KMS-11 (cell line): ENCODE data around the gene PMM2.
"Not testable (repeated sequence)": the region's sequence is repeated elsewhere in the genome, so short reads cannot be mapped to it uniquely, and the experiment has no call there.

Experiments
- H2AFZ ChIP-seq: fragments of 200-600 bp; sonication (generic); 2 replicates; pipeline ENCODE4 v1.6.1; 2016; ENCODE audit warnings: antibody characterized with exemption, mixed run types, low read depth
- H3K27ac ChIP-seq: fragments of 200-600 bp; sonication (generic); 2 replicates; pipeline ENCODE4 v1.6.1; 2016; ENCODE audit warnings: mild to moderate bottlenecking, mixed run types
- H3K27me3 ChIP-seq: fragments of 200-600 bp; sonication (generic); 2 replicates; pipeline ENCODE4 v1.6.1; 2017; ENCODE audit warnings: mild to moderate bottlenecking, low read depth, mixed run types, moderate library complexity; ENCODE audit not compliant: insufficient read depth
- H3K36me3 ChIP-seq: fragments of 200-600 bp; sonication (generic); 2 replicates; pipeline ENCODE4 v1.6.1; 2017; ENCODE audit warnings: mild to moderate bottlenecking, mixed run types; ENCODE audit not compliant: insufficient read depth
- H3K4me1 ChIP-seq: fragments of 200-600 bp; sonication (generic); 2 replicates; pipeline ENCODE4 v1.6.1; 2016; ENCODE audit warnings: mild to moderate bottlenecking, low read depth, mixed run types; ENCODE audit not compliant: poor library complexity, severe bottlenecking
- H3K4me2 ChIP-seq: fragments of 200-600 bp; sonication (generic); 2 replicates; pipeline ENCODE4 v1.7.0; 2016; ENCODE audit warnings: mild to moderate bottlenecking, mixed run types
- H3K4me3 ChIP-seq: fragments of 200-600 bp; sonication (generic); IDR thresholded peaks from 2 replicates; pipeline ENCODE4 v1.6.1; 2017; ENCODE audit warnings: low read depth, low read length, mixed read lengths; ENCODE audit not compliant: insufficient read depth
- H3K79me2 ChIP-seq: fragments of 200-600 bp; sonication (generic); 2 replicates; pipeline ENCODE4 v1.6.1; 2016; ENCODE audit warnings: low read depth, mixed run types; ENCODE audit not compliant: insufficient read depth
- H3K9ac ChIP-seq: fragments of 200-600 bp; sonication (generic); 2 replicates; pipeline ENCODE4 v1.6.1; 2016; ENCODE audit warnings: mild to moderate bottlenecking, mixed run types
- H4K20me1 ChIP-seq: fragments of 200-600 bp; sonication (generic); 2 replicates; pipeline ENCODE4 v1.6.1; 2016; ENCODE audit warnings: mild to moderate bottlenecking, mixed run types; ENCODE audit not compliant: insufficient read depth
- TF ChIP-seq, protein P1 (sequence below): fragments of 200-600 bp; sonication (generic); conservative IDR thresholded peaks from 2 replicates; pipeline ENCODE4 v1.6.1; 2017; ENCODE audit warnings: low read depth, mild to moderate bottlenecking, antibody characterized with exemption, low read length, moderate library complexity, mixed read lengths

PMM2 gene

DNA sequence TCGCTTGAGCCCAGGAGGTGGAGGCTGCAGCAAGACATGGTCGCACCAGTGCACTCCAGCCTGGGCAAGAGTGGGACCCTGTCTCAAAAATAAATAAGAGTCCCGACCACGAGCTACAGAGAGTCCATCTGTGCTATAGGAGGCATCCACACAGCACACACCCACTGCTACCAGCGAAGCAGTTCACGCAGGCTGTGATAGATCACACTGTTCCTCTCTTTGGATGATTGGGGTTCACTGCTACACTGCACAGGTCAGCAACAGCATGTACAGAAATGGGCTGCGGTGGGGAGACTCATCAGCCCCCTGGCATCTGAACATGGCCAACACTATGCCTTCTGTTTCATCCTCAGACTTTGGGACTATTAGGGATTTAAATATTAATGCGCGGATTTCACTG lies 33.8 kb downstream of the PMM2 start:
- TF ChIP-seq, protein P1, sequence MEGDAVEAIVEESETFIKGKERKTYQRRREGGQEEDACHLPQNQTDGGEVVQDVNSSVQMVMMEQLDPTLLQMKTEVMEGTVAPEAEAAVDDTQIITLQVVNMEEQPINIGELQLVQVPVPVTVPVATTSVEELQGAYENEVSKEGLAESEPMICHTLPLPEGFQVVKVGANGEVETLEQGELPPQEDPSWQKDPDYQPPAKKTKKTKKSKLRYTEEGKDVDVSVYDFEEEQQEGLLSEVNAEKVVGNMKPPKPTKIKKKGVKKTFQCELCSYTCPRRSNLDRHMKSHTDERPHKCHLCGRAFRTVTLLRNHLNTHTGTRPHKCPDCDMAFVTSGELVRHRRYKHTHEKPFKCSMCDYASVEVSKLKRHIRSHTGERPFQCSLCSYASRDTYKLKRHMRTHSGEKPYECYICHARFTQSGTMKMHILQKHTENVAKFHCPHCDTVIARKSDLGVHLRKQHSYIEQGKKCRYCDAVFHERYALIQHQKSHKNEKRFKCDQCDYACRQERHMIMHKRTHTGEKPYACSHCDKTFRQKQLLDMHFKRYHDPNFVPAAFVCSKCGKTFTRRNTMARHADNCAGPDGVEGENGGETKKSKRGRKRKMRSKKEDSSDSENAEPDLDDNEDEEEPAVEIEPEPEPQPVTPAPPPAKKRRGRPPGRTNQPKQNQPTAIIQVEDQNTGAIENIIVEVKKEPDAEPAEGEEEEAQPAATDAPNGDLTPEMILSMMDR: no peak
- Histone ChIP-seq H4K20me1 (no peaks in the 10 kb centered on the region), H3K27me3 (no peaks in the 10 kb centered on the region), H3K79me2 (peaks cover 28% of the 10 kb centered on the region), H3K4me3 (no peak overlapping the region), H3K27ac (no peak overlapping the region), H3K4me1 (no peaks in the 10 kb centered on the region), H2AFZ (no peak overlapping the region), H3K9ac (no peak overlapping the region), H3K4me2 (no peak overlapping the region), H3K36me3 (peaks cover 10% of the 10 kb centered on the region; the same call in 1 of the 2 replicates)

GRCh38 chr16:8831871-8832716 lies 34.5 kb downstream of the PMM2 start:
- Histone ChIP-seq H3K27ac (no peak overlapping the region), H3K27me3 (no peaks in the 10 kb centered on the region), H3K4me3 (no peak overlapping the region), H3K4me1 (no peaks in the 10 kb centered on the region), H2AFZ (no peak overlapping the region), H3K9ac (no peak overlapping the region), H4K20me1 (no peaks in the 10 kb centered on the region), H3K4me2 (no peak overlapping the region), H3K36me3 (peaks cover 10% of the 10 kb centered on the region; the same call in 1 of the 2 replicates), H3K79me2 (peaks cover 28% of the 10 kb centered on the region)
- TF ChIP-seq, protein P1: no peak

- no peak overlapping the region for H3K9ac ChIP-seq
- H3K27ac ChIP-seq: no peak overlapping the region
- no peak overlapping the region for H3K4me3 ChIP-seq
- TF ChIP-seq, protein P1: no peak
- peaks cover 10% of the 10 kb centered on the region; the same call in 1 of the 2 replicates for H3K36me3 ChIP-seq
- H2AFZ ChIP-seq: no peak overlapping the region
- H4K20me1 ChIP-seq: no peaks in the 10 kb centered on the region
- no peak overlapping the region for H3K4me2 ChIP-seq
- no peaks in the 10 kb centered on the region for H3K27me3 ChIP-seq
- no peaks in the 10 kb centered on the region for H3K4me1 ChIP-seq
- H3K79me2 ChIP-seq: peaks cover 34% of the 10 kb centered on the region
These were observed 35.1 kb downstream of the PMM2 start for GRCh38 chr16:8832717-8833105.

- H3K9ac ChIP-seq, H3K4me2 ChIP-seq, H2AFZ ChIP-seq, H3K27me3 ChIP-seq, H3K4me1 ChIP-seq, H3K27ac ChIP-seq, H4K20me1 ChIP-seq, H3K36me3 ChIP-seq, H3K4me3 ChIP-seq: not testable (repeated sequence)
- peaks cover 22% of the 10 kb centered on the region for H3K79me2 ChIP-seq
These were observed 39.2 kb downstream of the PMM2 start for GRCh38 chr16:8836797-8837196.

- not testable (repeated sequence) for H2AFZ ChIP-seq, H4K20me1 ChIP-seq, H3K4me1 ChIP-seq, H3K36me3 ChIP-seq, H3K27ac ChIP-seq, H3K4me3 ChIP-seq, H3K4me2 ChIP-seq, H3K9ac ChIP-seq, H3K27me3 ChIP-seq
- H3K79me2 ChIP-seq: peaks cover 16% of the 10 kb centered on the region
These were observed 40.0 kb downstream of the PMM2 start for GRCh38 chr16:8837594-8837993.

- H3K4me1 ChIP-seq, H4K20me1 ChIP-seq, H3K27me3 ChIP-seq, H2AFZ ChIP-seq, H3K27ac ChIP-seq, H3K4me2 ChIP-seq, H3K36me3 ChIP-seq, H3K9ac ChIP-seq, H3K4me3 ChIP-seq: not testable (repeated sequence)
- H3K79me2 ChIP-seq: peaks cover 31% of the 10 kb centered on the region; the same call in 1 of the 2 replicates
These were observed 44.4 kb downstream of the PMM2 start for GRCh38 chr16:8842016-8842415.

- H3K27me3 ChIP-seq, H3K36me3 ChIP-seq, H3K4me1 ChIP-seq, H3K4me2 ChIP-seq, H3K27ac ChIP-seq, H4K20me1 ChIP-seq, H2AFZ ChIP-seq, H3K4me3 ChIP-seq, H3K9ac ChIP-seq: not testable (repeated sequence)
- H3K79me2 ChIP-seq: peaks cover 24% of the 10 kb centered on the region; the same call in 1 of the 2 replicates
These were observed 45.7 kb downstream of the PMM2 start for GRCh38 chr16:8843296-8843695.
